ENCODE results near the gene CP.

DNA sequence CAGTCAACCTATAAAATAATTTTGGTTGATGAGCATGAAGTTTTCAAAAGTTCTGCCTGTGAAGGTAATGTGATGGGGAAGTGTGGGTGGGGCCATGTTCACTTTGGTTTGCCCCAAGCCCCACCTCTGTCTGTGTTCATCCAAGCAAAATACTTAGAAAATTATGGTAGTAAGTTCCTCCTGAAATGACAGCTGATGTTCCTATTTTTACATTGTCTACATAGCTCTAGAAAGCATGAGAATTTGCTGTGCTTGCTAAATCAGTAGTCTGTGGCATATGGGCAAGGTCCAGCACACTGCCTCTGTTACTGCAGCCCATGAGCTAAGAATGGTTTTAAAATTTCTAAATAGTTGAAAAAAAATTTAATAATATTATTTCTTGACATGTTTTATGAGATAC, 21.9 kb upstream of the CP start:
- TF ChIP-seq CTCF (IDR thresholded peaks at IDR 0.05) (no peak), EP300 (IDR thresholded peaks at IDR 0.05) (no peak), POLR2A (IDR thresholded peaks at IDR 0.05) (no peak)

All from upper lobe of left lung (tissue), 4 donors.